HEK293T (cell line): ENCODE results near the gene MYO18B.

Experiments
- BHLHE40 ChIP-seq: fragments of 450-650 bp; IDR thresholded peaks from 2 replicates; pipeline ENCODE4 v1.6.1; 2016; ENCODE audit warnings: mild to moderate bottlenecking, moderate library complexity, borderline replicate concordance
- CTBP1 ChIP-seq: fragments of 450-650 bp; IDR thresholded peaks from 2 replicates; pipeline ENCODE4 v1.6.1; 2016; ENCODE audit warnings: borderline replicate concordance
- ELF4 ChIP-seq: fragments of 450-650 bp; IDR thresholded peaks from 2 replicates; pipeline ENCODE4 v1.6.1; 2017; ENCODE audit warnings: antibody characterized with exemption
- FOXA1 ChIP-seq: fragments of 450-650 bp; IDR thresholded peaks from 2 replicates; pipeline ENCODE4 v1.6.1; 2016; ENCODE audit warnings: mild to moderate bottlenecking
- FOXK2 ChIP-seq: fragments of 450-650 bp; IDR thresholded peaks from 2 replicates; pipeline ENCODE4 v1.6.1; 2016; ENCODE audit warnings: mild to moderate bottlenecking
- FOXM1 ChIP-seq: fragments of 450-650 bp; IDR thresholded peaks from 2 replicates; pipeline ENCODE4 v1.6.1; 2017; ENCODE audit warnings: mild to moderate bottlenecking, borderline replicate concordance
- SP1 ChIP-seq: fragments of 450-650 bp; IDR thresholded peaks from 2 replicates; pipeline ENCODE4 v1.6.1; 2017
- SUZ12 ChIP-seq: fragments of 450-650 bp; IDR thresholded peaks from 2 replicates; pipeline ENCODE4 v1.6.1; 2016; ENCODE audit warnings: mild to moderate bottlenecking
- TARDBP ChIP-seq: fragments of 450-650 bp; IDR thresholded peaks from 2 replicates; pipeline ENCODE4 v1.6.1; 2016

GRCh38 chr22:25869771-25870170 lies 127.8 kb downstream of the MYO18B start:
- TF ChIP-seq FOXM1 (no peak), SP1 (no peak), ELF4 (no peak), BHLHE40 (no peak), SUZ12 (no peak), TARDBP (no peak), FOXA1 (no peak), FOXK2 (no peak), CTBP1 (no peak)
